Measurements from ENCODE around the gene FBP2.
"Not testable (repeated sequence)": the region's sequence is repeated elsewhere in the genome, so short reads cannot be mapped to it uniquely, and the experiment has no call there.

The FBP2 gene

GRCh38 chr9:94603259-94604160 lies 9.9 kb upstream of the FBP2 start:
- DNase-seq = peak; percentile 85 to 87

- no peak for DNase-seq
These were observed 9.0 kb upstream of the FBP2 start for GRCh38 chr9:94602666-94603065.

DNA sequence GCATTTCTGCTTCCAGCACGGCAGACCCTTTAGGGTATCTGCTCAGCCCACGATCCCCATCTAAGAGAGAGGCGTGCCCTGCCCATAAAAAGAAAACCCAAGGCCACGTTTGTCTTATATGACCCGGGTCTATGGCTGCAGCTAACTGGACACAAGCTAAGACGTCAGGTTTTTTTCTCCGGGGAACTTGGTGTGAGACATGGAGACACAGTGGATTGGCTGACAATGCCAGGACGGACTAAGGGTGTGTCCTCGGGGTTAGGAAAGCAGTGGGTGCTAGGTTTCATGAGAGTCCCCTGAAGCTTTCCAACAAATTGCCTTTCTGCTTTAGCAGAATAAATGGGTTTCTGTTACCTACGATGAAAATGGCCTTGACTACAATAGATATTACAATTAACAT lies 7.1 kb upstream of the FBP2 start:
- no peak for DNase-seq

DNA sequence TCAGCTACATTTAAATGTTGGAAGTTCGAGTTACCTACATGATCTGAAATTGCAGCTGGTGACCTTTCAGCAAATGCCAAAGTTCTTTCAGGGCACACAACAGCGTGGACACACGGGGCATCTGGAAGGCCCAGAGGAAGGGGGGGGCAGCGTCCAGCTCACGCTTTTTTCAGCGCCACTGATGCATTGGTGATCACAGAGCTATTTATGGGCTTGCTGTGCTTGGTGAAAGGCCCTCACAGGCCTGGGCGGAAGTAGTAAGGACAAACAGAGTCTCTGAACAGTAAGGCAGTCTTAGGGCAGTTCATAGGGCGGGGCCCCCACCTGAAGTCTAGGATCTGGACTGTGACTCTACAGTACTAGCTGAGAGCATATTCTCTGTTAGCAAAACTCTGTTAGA lies 6.6 kb upstream of the FBP2 start:
- DNase-seq = no peak

DNA sequence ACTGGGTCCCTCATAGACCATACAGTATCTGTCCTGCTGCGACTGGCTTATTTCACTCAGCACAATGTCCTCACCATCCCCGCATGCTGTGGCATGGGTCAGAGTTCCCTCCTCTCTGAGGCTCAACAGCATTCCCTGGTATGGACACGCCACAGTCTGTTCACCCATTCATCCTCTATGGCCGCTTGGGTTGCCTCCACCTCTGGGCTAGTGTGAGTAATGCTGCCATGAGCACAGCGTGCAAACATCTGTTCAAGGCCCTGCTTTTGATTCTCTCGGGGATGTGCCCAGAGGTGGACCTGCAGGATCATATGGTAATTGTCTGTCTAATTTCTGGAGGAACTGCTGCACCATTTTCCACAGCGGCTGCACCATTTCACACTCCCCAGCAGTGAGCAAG lies 5.5 kb upstream of the FBP2 start:
- no peak for DNase-seq

DNA sequence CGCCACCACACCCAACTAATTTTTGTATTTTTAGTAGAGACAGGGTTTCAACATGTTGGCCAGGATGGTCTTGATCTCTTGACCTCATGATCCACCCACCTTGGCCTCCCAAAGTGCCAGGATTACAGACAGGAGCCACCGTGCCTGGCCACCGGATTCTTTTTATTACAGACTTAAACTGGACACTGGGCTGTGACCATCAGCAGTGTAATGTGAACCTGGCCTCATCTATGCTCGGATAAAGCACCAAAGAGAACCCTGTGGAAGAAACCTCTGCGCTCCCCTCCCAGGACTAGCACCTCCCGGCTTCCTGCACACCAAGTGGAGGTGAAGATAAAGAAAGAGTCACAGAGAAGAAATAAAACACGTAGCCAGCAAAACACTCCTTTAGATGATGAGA lies 941 bp downstream of the FBP2 start:
- DNase-seq = not testable (repeated sequence)

GRCh38 chr9:94591876-94592275 lies 1.7 kb downstream of the FBP2 start:
- DNase-seq = no peak

GRCh38 chr9:94591046-94591545 lies 2.5 kb downstream of the FBP2 start:
- not testable (repeated sequence) for DNase-seq

GRCh38 chr9:94588681-94589080 lies 4.9 kb downstream of the FBP2 start:
- DNase-seq = no peak

DNA sequence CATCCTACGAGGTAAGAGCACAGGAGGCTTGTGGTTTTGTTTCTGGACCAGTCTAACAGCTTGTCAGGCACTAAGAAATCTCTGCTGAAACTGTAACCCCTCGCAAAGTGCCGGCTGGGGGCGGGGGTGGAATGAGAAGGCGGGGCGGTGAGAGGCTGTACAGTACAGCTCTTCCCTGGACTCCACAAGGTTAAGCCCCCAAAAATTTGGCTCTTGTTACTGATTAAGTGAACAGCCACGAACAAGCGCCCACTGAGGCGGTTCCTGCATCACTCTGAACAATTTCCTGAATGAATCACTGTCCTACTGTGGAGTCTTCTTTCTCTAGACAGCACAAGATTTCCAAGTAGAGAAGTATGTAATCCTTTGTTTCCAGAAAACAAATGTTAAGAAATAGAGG lies 6.8 kb downstream of the FBP2 start:
- DNase-seq = no peak

DNA sequence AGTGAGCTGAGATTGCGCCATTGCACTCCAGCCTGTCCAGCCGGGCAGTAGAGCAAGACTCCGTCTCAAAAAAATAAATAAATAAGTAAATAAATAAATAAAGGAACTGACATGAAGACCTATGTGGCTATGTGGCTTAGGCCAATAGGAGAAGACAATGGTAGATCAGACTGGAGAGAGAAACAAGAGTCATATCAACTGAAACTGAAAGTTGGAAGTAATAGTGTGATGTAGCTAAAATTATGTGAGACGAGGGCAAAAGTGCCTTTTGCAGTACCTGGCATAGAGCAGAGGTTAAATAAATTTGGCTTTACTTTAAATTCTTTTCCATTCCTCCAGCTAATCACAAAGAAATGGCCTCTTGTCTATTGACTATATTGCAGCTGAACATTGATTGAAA lies 7.3 kb downstream of the FBP2 start:
- DNase-seq = no peak

- no peak for DNase-seq
These were observed 9.1 kb downstream of the FBP2 start for GRCh38 chr9:94584555-94584954.

DNA sequence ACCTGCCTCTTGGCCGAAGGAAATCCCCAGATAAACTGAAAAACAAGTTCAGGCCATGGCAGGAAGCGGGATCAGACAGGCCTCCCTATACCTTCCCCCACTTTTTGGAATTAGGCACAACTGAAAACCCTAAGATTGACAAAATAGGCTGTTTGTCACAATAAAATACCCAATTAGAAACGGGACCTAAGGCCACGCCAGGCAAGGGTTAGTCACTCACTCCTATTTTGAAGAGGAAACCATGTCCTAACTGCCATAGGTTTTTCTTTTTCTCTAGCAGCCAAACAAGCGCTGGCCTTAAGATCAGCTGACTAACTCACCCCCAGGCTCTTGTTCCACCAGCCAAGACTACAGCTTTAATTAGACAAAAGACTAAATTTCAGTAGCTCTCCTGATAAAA lies 11.9 kb downstream of the FBP2 start:
- no peak for DNase-seq

- DNase-seq = no peak
These were observed 16.1 kb downstream of the FBP2 start for GRCh38 chr9:94577571-94577970.

DNA sequence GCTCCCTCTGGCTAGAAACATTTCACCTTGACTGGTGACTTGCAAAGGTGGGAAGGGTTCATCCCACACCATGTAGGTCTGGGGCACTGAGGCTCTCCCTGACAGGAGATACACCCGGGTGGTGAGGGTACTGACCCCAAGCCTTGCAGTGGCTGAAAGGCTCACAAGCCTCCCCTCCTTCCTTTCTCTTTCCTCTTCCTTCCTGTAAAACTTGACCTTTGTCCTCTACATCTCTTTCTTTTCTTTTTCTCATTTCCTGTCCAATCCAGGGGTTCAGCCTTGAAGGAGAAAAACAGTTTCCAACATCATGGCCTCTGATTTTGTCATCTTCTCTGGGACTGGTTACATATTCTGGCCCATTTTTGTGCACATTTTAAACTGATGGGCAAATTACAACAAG lies 16.6 kb downstream of the FBP2 start:
- no peak for DNase-seq

GRCh38 chr9:94576131-94576530 lies 17.5 kb downstream of the FBP2 start:
- DNase-seq = no peak

DNA sequence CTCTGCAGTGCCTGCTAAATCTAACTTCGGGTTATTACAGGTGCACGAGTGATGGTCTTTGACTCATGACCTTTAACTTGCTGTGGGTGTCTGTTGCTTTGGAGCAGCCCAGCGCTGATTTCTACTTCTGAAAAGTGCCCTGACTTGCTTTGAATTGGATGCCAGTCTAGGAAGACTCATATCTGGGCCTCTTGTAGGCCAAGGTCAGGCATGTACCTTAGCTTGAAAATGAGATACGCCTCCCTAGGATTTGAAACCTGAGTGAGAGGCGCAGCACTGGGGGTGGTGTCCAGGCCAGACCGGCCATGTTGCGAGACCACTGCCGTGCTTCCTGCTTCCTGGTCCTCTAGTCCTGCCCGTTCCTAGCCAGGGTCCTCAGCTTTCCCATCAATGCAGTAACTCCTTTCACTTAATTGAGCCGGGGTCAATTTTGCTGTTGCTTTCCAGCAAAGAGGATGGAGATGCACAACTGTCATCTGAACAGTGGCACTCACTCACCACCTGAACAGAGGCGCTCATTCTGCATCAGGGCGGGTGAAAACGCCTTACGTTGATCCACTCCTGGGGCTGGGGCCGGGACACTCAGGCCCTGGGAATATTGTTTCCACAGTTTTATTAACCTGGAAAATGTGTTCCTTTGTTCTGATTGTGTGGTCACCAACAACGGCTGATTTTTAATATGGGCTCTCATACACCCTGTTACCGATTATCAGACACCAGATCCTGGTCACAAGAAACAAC lies 24.5 kb downstream of the FBP2 start:
- no peak for DNase-seq

- no peak for DNase-seq
These were observed 25.3 kb downstream of the FBP2 start for GRCh38 chr9:94568250-94568889.

DNA sequence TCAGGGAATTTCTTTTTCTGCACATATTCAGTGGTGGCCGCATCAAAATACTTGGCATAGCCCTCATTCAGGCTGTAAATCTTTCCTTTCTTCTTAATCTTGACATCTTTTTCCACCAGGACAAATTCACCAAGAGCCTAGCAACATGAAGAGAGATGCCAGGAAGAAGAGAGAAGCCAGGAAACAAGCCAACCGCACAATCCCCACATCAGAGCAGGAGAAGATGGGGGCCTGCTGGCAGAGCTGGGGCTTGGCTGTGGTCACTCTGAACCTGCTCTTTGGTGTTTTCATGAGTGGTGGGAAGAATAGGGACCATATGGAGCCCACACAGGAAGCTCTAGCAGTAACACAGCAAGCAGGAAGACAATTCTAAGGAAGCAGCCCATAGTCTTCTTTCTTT lies 26.4 kb downstream of the FBP2 start:
- no peak for DNase-seq

DNA sequence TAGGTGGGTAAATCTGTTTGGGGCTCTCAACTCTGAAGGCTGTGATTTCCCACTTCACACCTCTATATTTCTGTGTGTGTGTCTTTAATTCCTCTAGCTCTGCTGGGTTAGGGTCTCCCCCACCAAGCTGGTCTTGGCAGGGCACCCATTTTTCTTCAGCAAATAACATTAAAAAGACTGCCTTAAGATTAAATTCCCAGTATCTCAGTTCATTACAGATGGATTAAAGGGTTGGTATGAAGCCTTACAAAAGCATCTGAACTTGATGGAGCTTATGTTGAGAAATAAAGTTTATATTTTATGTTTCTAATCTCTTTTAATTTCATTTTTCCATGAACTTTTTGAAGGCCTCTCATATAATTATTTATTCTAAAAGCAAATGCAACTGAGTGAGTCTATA lies 27.1 kb downstream of the FBP2 start:
- no peak for DNase-seq

DNA sequence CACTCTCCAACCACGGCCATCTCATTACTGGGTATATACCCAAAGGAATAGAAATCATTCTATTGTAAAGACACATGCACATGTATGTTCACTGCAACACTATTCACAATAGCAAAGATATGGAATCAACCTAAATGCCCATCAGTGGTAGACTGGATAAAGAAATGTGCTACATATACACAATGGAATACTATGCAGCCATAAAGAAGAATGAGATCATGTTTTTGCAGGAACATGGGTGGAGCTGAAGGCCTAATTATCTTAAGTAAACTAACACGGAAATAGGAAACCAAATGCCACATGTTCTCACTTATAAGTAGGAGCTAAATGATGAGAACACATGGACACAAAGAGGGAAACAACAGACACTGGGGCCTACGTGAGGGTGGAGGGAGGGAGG lies 29.3 kb downstream of the FBP2 start:
- not testable (repeated sequence) for DNase-seq

GRCh38 chr9:94563548-94563947 lies 30.1 kb downstream of the FBP2 start:
- DNase-seq = no peak

DNA sequence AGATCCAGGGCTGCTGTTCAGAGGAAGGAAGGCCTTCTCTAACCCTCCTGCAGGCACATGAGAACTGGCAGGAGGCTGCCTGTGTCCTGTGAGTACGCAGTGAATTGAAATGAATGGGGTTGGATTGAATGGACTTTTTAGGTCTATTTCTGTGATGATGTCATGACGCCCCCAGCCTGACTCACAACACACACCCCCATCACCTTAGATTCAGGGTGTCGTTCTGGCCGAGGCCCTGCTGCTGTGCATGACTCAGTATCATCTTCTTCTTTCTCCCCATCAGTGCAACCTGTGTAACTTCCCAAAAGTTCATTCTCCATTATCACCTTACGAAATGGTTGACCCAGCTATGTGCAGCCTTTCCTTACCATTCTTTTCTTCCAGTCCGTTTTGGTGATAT lies 33.4 kb downstream of the FBP2 start:
- peak; percentile 29 to 34 for DNase-seq

- no peak for DNase-seq
These were observed 36.2 kb downstream of the FBP2 start for GRCh38 chr9:94557376-94557775.
